Parathyroid adenoma (tissue), 2 donors: ENCODE measurements around the gene CDKL1.

ENCODE experiments used
- H2AFZ ChIP-seq: fragments of 300-600 bp; sonication (generic); one replicate; pipeline ENCODE4 v1.7.0; 2017; ENCODE audit warnings: antibody characterized with exemption, mild to moderate bottlenecking
- H3K27ac ChIP-seq: fragments of 300-600 bp; sonication (generic); one replicate; pipeline ENCODE4 v1.7.0; 2017
- H3K27me3 ChIP-seq: fragments of 300-600 bp; sonication (generic); one replicate; pipeline ENCODE4 v1.7.0; 2017; ENCODE audit warnings: low read length; ENCODE audit not compliant: control insufficient read depth, insufficient read depth
- H3K36me3 ChIP-seq: fragments of 300-600 bp; sonication (generic); one replicate; pipeline ENCODE4 v1.7.0; 2017; ENCODE audit warnings: low read length; ENCODE audit not compliant: control insufficient read depth, insufficient read depth
- H3K4me1 ChIP-seq: fragments of 300-600 bp; sonication (generic); one replicate; pipeline ENCODE4 v1.7.0; 2017; ENCODE audit warnings: control low read depth
- H3K4me2 ChIP-seq: fragments of 300-600 bp; sonication (generic); one replicate; pipeline ENCODE4 v1.7.0; 2017; ENCODE audit warnings: low read length
- H3K4me3 ChIP-seq: fragments of 300-600 bp; sonication (generic); one replicate; pipeline ENCODE4 v1.7.0; 2017; ENCODE audit warnings: low read depth, low read length
- H3K79me2 ChIP-seq: fragments of 300-600 bp; sonication (generic); one replicate; pipeline ENCODE4 v1.7.0; 2017; ENCODE audit warnings: control low read depth
- H3K9ac ChIP-seq: fragments of 300-600 bp; sonication (generic); one replicate; pipeline ENCODE4 v1.7.0; 2017; ENCODE audit warnings: mild to moderate bottlenecking
- H3K9me3 ChIP-seq: fragments of 300-600 bp; sonication (generic); one replicate; pipeline ENCODE4 v1.7.0; 2017; ENCODE audit warnings: low read length; ENCODE audit not compliant: control insufficient read depth
- CTCF ChIP-seq: fragments of 300-600 bp; sonication (generic); IDR thresholded peaks from one replicate; pipeline ENCODE4 v1.7.0; 2017; ENCODE audit warnings: antibody characterized with exemption, mild to moderate bottlenecking
- donor health status: primary hyperparathyroidism.

The CDKL1 gene

GRCh38 chr14:50340045-50340444 is 56.6 kb downstream of the CDKL1 start:
- no peak for TF ChIP-seq CTCF

GRCh38 chr14:50339178-50339804 is 57.4 kb downstream of the CDKL1 start:
- no peaks in the 10 kb centered on the region for H3K27me3 ChIP-seq
- no peak overlapping the region for H3K9ac ChIP-seq
- H3K79me2 ChIP-seq: no peaks in the 10 kb centered on the region
- no peak overlapping the region for H2AFZ ChIP-seq
- H3K9me3 ChIP-seq: no peaks in the 10 kb centered on the region
- H3K36me3 ChIP-seq: no peaks in the 10 kb centered on the region
- no peak overlapping the region for H3K27ac ChIP-seq
- no peaks in the 10 kb centered on the region for H3K4me1 ChIP-seq
- no peak for TF ChIP-seq CTCF
- no peak overlapping the region for H3K4me2 ChIP-seq
- no peak overlapping the region for H3K4me3 ChIP-seq

More at GRCh38 chr14:50340045-50340444, 56.6 kb downstream of the CDKL1 start:
- Histone ChIP-seq H3K27ac (no peak overlapping the region), H3K79me2 (no peaks in the 10 kb centered on the region), H2AFZ (no peak overlapping the region), H3K36me3 (no peaks in the 10 kb centered on the region), H3K9ac (no peak overlapping the region), H3K4me2 (no peak overlapping the region), H3K4me1 (no peaks in the 10 kb centered on the region), H3K4me3 (no peak overlapping the region), H3K9me3 (no peaks in the 10 kb centered on the region), H3K27me3 (no peaks in the 10 kb centered on the region)

GRCh38 chr14:50338587-50338986 is 58.1 kb downstream of the CDKL1 start:
- no peaks in the 10 kb centered on the region for H3K27me3 ChIP-seq
- H3K27ac ChIP-seq: no peak overlapping the region
- H3K4me1 ChIP-seq: no peaks in the 10 kb centered on the region

GRCh38 chr14:50335989-50336824 is 60.5 kb downstream of the CDKL1 start:
- Histone ChIP-seq H3K27me3 (no peaks in the 10 kb centered on the region), H3K4me2 (no peak overlapping the region), H3K79me2 (no peaks in the 10 kb centered on the region), H3K9me3 (no peaks in the 10 kb centered on the region), H3K4me3 (no peak overlapping the region), H2AFZ (no peak overlapping the region), H3K9ac (no peak overlapping the region), H3K36me3 (no peaks in the 10 kb centered on the region), H3K4me1 (no peaks in the 10 kb centered on the region), H3K27ac (peak overlapping the region; percentile 30)
- no peak for TF ChIP-seq CTCF

More at GRCh38 chr14:50338587-50338986, 58.1 kb downstream of the CDKL1 start:
- no peak overlapping the region for H3K4me2 ChIP-seq
- no peaks in the 10 kb centered on the region for H3K36me3 ChIP-seq
- no peaks in the 10 kb centered on the region for H3K9me3 ChIP-seq
- TF ChIP-seq CTCF: no peak
- no peaks in the 10 kb centered on the region for H3K79me2 ChIP-seq
- H3K4me3 ChIP-seq: no peak overlapping the region
- no peak overlapping the region for H3K9ac ChIP-seq
- H2AFZ ChIP-seq: no peak overlapping the region
